Fibroblast of villous mesenchyme (primary cell): ENCODE results near the gene BCOR. TPM values are rescaled to one million over a fixed set of nuclear protein-coding genes. Genes with fewer than 3 reads are reported as not detected.

Source experiments
- DNase-seq: peaks from one replicate; pipeline ENCODE4 v3.0.0-alpha.2; 2010; ENCODE audit warnings: low read depth
- H3K4me3 ChIP-seq: 2 replicates; pipeline ENCODE4 v1.5.1; 2011; ENCODE audit warnings: low read depth, mild to moderate bottlenecking, low read length
- total RNA-seq: library from RNA; depleted of rRNA; stranded (reverse); fragments of >200 nt; gene quantifications from 2 replicates; pipeline ENCODE4 v1.2.3, GENCODE V29; 2012
- TF ChIP-seq, protein P1 (sequence below): IDR thresholded peaks from 2 replicates; pipeline ENCODE4 v1.5.1; 2012; ENCODE audit warnings: low read depth, mild to moderate bottlenecking, low read length; ENCODE audit not compliant: insufficient read depth

BCOR gene
- total RNA-seq, 1 donor, result 24.2 TPM

GRCh38 chrX:40058719-40059118 lies 39.0 kb downstream of the BCOR start:
- DNase-seq, result no peak
- no peak overlapping the region for H3K4me3 ChIP-seq
- TF ChIP-seq, protein P1, sequence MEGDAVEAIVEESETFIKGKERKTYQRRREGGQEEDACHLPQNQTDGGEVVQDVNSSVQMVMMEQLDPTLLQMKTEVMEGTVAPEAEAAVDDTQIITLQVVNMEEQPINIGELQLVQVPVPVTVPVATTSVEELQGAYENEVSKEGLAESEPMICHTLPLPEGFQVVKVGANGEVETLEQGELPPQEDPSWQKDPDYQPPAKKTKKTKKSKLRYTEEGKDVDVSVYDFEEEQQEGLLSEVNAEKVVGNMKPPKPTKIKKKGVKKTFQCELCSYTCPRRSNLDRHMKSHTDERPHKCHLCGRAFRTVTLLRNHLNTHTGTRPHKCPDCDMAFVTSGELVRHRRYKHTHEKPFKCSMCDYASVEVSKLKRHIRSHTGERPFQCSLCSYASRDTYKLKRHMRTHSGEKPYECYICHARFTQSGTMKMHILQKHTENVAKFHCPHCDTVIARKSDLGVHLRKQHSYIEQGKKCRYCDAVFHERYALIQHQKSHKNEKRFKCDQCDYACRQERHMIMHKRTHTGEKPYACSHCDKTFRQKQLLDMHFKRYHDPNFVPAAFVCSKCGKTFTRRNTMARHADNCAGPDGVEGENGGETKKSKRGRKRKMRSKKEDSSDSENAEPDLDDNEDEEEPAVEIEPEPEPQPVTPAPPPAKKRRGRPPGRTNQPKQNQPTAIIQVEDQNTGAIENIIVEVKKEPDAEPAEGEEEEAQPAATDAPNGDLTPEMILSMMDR, result no peak

DNA sequence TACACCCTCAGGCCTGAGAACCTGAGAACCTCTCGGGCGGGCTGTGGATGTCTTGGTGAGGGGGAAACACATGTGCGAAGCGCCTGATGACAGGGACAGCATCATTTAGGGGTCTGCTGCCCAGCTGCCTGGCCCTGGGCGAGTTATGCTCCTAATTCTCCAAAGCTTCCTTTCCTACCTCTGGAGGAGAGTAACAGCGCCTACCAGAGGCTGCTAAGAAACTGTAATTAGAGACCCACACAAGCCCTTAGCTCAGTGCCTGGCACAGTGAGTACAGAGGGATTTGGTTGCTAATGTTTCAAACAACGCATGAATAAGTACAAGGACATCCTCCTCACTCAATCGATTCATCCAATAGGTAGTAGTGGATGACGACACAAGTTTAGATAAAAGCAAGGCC lies 40.4 kb downstream of the BCOR start:
- H3K4me3 ChIP-seq, result no peak overlapping the region
- TF ChIP-seq, protein P1, result peak; percentile 18
- DNase-seq, result no peak

DNA sequence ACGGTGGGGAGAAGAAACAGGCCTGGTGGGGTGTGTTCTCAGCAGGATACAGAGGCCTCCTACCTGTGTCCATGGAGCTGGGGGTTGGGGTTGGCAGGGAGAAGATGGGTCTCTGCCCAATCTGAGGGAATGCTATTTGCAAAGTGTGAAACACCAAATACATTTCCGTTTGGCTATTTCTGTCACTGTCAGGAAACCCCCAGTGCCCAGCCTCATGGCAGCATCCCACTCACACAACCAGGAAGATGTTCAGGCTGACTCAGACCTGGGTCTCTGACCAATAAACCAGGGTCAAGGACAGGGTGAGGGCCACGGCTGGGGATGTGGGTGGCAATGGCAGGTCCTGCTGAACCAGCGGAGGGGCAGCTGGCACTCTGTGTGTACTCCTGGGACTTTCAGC lies 41.3 kb downstream of the BCOR start:
- DNase-seq, result no peak
- H3K4me3 ChIP-seq, result no peak overlapping the region
- TF ChIP-seq, protein P1, result no peak

DNA sequence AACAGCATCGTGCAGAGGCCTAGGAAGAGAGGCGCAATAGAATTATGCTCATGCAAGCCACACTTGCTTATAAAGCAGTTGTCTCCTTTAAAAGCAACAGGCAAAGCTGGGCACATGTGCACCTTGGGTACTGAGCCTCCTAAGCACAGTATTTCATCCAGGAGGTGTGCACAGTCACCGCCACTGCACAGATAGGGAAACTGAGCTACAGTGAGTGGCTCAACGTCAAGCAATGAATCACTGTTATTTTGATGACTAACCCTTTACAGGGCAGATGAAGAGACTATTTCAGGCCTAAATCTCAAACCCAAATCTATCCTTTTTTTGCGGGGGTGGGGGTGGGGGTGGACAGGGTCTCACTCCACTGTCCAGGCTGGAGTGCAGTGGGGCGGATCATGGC lies 42.3 kb downstream of the BCOR start:
- DNase-seq, result no peak
- TF ChIP-seq, protein P1, result no peak
- no peak overlapping the region for H3K4me3 ChIP-seq

DNA sequence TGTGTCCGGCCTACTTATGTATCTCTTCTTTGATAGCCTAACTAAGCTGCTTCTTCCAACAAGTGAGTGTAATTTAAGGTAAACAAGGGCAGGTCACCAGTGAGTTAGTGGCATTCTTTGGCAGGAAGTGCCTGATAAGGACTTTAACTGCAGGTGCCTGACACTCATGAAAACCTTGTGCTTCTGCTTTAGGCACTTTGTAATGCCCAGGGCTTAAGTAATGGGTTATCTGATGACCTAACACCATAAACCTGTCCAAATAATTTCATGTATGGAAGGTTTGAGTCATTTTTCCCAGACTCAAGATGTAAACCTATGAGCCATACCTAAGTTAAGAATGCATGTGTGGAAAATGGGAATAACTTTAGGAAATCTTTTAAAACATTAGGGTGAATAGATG lies 43.0 kb downstream of the BCOR start:
- H3K4me3 ChIP-seq, result no peak overlapping the region
- TF ChIP-seq, protein P1, result no peak
- DNase-seq, result peak; percentile 86

DNA sequence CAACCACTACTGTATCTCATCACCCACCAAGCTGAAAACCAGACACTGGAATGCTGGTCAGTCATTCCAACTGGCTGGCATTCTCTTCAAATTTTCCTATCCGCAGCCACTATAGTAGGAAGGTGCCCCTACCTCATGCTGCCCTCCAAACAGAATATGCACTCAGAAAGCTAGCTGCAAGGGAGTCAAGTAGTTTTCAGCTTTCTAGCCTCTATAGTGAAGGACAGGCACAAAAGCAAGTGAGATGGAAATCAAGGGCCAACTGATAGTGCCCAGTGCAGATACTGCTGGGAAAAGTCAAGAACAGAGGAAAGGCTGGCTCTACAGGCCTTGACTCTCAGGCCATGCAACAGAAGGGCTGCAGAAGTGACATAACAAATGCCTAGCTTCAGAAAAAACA lies 47.2 kb downstream of the BCOR start:
- H3K4me3 ChIP-seq, result no peak overlapping the region
- TF ChIP-seq, protein P1, result no peak
- no peak for DNase-seq

GRCh38 chrX:40049084-40049641 lies 48.6 kb downstream of the BCOR start:
- TF ChIP-seq, protein P1, result no peak
- no peak overlapping the region for H3K4me3 ChIP-seq
- DNase-seq, result no peak
